Calu3 (cell line): ENCODE data around the gene MRPS14. TPM values are rescaled to one million over a fixed set of nuclear protein-coding genes. Genes with fewer than 3 reads are reported as not detected.

Experiments used
- total RNA-seq: library from RNA; stranded (reverse); gene quantifications from 2 replicates; pipeline ENCODE4 v1.2.3, GENCODE V29; 2022

The MRPS14 gene
- total RNA-seq, 1 experiment from 2014 or later: 33.6 TPM

Other genes starting within 250 kb of the MRPS14 start
- gene CACYBP, start 23.5 kb downstream of the MRPS14 start, total RNA-seq: 299 and 384 TPM in 2 replicates
- 0.07 TPM in 1 of 2 replicates, not detected in the other for gene TNN, start 44.4 kb upstream of the MRPS14 start, total RNA-seq
- 24.3 and 33.4 TPM in 2 replicates for gene KIAA0040, start 169.4 kb upstream of the MRPS14 start, total RNA-seq